Measurements from ENCODE around the gene CEP63. TPM values are rescaled to one million over a fixed set of nuclear protein-coding genes. Genes with fewer than 3 reads are reported as not detected.
A peak's percentile ranks its signal among the peaks of the same experiment; 100 is the strongest.

CEP63 gene
- total and polyA plus RNA-seq, 9 of the 15 experiments (the other 6 are each of a cell fraction or from before 2014, with no cell fraction given), result 5.1 to 17.8 (median 10.6) TPM

DNA sequence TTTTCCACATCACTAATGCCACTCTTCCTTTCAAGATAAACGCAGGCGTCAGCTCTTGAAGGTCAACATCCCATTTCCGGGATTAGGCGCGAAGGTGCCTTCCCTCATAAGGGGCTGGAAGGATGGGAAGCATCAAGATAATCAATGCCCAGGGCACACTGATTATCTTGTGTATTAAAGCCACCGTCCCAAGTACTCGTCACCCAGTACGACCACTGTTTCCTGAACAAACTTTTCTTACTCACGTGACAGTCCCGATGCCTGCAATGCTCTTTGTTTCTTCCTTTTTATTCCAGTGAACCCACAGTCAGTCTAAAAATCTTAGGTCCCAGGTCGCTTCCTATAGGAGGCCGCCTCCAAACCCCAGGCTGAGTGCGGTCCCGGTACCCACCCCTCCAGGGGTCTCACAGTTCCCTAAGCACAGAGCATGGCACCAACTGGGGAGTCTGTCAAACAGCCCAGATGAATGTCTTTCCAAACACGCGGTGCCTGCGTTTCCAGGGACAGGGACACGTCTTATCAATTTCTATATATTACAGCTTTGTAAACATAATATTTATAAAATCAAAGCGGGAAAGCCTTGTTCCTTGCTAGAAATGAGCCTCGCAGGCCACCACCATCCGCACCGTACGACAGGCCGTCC is 661 bp upstream of the CEP63 start (continued):
- TF ChIP-seq, protein P1, sequence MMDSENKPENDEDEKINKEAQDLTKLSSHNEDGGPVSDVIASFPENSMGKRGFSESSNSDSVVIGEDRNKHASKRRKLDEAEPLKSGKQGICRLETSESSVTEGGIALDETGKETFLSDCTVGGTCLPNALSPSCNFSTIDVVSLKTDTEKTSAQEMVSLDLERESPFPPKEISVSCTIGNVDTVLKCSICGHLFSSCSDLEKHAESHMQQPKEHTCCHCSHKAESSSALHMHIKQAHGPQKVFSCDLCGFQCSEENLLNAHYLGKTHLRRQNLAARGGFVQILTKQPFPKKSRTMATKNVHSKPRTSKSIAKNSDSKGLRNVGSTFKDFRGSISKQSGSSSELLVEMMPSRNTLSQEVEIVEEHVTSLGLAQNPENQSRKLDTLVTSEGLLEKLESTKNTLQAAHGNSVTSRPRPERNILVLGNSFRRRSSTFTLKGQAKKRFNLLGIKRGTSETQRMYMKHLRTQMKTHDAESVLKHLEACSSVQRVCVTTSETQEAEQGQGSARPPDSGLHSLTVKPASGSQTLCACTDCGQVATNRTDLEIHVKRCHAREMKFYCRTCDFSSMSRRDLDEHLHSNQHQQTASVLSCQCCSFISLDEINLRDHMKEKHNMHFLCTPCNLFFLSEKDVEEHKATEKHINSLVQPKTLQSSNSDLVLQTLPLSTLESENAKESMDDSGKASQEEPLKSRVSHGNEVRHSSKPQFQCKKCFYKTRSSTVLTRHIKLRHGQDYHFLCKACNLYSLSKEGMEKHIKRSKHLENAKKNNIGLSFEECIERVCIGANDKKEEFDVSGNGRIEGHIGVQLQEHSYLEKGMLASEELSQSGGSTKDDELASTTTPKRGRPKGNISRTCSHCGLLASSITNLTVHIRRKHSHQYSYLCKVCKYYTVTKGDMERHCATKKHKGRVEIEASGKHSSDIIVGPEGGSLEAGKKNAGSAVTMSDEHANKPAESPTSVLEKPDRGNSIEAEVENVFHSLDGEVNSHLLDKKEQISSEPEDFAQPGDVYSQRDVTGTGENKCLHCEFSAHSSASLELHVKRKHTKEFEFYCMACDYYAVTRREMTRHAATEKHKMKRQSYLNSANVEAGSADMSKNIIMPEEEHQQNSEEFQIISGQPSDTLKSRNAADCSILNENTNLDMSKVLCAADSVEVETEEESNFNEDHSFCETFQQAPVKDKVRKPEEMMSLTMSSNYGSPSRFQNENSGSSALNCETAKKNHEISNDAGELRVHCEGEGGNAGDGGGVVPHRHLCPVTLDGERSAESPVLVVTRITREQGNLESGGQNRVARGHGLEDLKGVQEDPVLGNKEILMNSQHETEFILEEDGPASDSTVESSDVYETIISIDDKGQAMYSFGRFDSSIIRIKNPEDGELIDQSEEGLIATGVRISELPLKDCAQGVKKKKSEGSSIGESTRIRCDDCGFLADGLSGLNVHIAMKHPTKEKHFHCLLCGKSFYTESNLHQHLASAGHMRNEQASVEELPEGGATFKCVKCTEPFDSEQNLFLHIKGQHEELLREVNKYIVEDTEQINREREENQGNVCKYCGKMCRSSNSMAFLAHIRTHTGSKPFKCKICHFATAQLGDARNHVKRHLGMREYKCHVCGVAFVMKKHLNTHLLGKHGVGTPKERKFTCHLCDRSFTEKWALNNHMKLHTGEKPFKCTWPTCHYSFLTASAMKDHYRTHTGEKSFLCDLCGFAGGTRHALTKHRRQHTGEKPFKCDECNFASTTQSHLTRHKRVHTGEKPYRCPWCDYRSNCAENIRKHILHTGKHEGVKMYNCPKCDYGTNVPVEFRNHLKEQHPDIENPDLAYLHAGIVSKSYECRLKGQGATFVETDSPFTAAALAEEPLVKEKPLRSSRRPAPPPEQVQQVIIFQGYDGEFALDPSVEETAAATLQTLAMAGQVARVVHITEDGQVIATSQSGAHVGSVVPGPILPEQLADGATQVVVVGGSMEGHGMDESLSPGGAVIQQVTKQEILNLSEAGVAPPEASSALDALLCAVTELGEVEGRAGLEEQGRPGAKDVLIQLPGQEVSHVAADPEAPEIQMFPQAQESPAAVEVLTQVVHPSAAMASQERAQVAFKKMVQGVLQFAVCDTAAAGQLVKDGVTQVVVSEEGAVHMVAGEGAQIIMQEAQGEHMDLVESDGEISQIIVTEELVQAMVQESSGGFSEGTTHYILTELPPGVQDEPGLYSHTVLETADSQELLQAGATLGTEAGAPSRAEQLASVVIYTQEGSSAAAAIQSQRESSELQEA (IDR thresholded peaks at IDR 0.05; ENCODE audit: low read depth), result peak; percentile 91
- TF ChIP-seq RFX1 (IDR thresholded peaks at IDR 0.05), result no peak
- TF ChIP-seq, protein P2, sequence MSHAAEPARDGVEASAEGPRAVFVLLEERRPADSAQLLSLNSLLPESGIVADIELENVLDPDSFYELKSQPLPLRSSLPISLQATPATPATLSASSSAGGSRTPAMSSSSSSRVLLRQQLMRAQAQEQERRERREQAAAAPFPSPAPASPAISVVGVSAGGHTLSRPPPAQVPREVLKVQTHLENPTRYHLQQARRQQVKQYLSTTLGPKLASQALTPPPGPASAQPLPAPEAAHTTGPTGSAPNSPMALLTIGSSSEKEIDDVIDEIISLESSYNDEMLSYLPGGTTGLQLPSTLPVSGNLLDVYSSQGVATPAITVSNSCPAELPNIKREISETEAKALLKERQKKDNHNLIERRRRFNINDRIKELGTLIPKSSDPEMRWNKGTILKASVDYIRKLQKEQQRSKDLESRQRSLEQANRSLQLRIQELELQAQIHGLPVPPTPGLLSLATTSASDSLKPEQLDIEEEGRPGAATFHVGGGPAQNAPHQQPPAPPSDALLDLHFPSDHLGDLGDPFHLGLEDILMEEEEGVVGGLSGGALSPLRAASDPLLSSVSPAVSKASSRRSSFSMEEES (CRISPR knock-in tag; IDR thresholded peaks at IDR 0.05), result peak; percentile 68
